Uterus (tissue), 2 donors: ENCODE measurements around the gene ADCY10.

ENCODE experiments used
- CTCF ChIP-seq, 4 experiments: fragments of 200-600 bp in 2 of 4; fragments of 450-650 bp in 2 of 4; sonication (generic) in 2 of 4; IDR thresholded peaks; one replicate each; pipeline ENCODE4 v1.5.1; 2016 to 2019; ENCODE audit warnings: antibody characterized with exemption in 4 of 4, mild to moderate bottlenecking in 2 of 4, moderate library complexity in 1 of 4
- POLR2A ChIP-seq, 2 donors: fragments of 450-650 bp; IDR thresholded peaks; one replicate each; pipeline ENCODE4 v1.6.1; 2016; ENCODE audit warnings: antibody characterized with exemption in 2 of 2, mild to moderate bottlenecking in 1 of 2, moderate library complexity in 1 of 2

GRCh38 chr1:167898578-167899222, 15.2 kb downstream of the ADCY10 start:
- TF ChIP-seq POLR2A (IDR thresholded peaks at IDR 0.05) (no peak), CTCF (IDR thresholded peaks at IDR 0.05) (no peak)
